Astrocyte of the hippocampus (primary cell): Measurements from ENCODE around the gene MBNL1.

Source experiments
- DNase-seq: peaks from one replicate; pipeline ENCODE4 v3.0.0; 2011; ENCODE audit warnings: low read depth, low spot score

The MBNL1 gene

DNA sequence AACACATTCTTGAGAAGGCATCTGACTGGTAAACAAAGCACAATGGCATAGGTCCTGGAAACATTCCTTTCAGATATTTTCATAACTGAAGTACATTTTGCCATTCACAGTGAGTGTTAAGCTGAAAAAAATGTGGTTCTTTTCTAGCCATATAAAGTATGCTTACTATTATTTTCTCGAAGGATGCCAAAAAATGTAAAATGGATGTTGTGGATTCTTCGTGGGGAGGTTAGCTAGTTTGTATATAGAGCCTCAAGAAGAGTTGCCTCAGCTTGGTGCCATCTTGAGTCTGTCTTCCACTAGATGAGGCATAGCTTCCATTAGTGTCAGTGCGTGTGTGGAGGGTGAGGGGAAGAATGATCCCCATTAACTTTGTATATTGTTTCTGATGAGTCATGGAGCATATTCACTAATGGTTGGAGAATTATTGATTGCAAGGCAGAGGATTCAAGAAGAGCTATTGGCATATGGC lies 4.1 kb downstream of the MBNL1 start:
- peak; percentile 61 for DNase-seq

DNA sequence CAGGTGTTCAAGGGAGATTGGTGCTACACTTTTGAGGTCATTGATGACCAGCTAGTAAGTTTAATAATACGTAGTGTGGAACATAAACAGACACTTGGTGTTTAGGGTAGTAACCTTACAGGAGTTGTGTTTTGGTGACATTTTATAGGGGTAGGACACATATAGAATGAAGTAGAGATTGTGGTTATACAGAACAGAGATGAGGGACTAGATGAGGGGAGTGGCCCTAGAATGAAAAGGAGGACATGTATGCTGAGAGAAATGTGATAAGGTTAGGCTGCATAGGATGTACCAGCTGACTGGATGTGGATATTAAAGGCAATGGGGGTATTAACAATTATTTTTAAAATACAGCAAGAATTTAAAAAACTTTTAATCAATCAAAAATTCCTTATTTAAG lies 8.0 kb downstream of the MBNL1 start:
- no peak for DNase-seq

DNA sequence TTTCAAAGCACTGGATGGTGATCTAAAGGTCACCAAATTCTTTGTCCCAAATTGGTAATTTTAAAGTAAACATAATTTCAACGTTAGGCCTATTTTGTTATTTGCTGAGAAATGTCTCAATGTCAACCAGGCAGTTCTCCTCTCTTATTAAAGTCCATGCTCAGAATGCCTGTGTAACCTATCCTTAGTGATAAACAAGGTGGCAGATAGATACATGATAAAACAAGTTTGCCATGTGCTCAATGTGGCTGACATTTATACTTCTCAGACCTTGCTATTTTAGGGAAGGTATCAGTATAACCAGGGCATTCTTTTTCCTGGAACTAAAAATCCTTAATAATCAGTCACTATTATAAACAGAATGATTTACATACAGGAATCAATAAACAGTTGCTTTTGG lies 8.5 kb downstream of the MBNL1 start:
- DNase-seq = no peak

DNA sequence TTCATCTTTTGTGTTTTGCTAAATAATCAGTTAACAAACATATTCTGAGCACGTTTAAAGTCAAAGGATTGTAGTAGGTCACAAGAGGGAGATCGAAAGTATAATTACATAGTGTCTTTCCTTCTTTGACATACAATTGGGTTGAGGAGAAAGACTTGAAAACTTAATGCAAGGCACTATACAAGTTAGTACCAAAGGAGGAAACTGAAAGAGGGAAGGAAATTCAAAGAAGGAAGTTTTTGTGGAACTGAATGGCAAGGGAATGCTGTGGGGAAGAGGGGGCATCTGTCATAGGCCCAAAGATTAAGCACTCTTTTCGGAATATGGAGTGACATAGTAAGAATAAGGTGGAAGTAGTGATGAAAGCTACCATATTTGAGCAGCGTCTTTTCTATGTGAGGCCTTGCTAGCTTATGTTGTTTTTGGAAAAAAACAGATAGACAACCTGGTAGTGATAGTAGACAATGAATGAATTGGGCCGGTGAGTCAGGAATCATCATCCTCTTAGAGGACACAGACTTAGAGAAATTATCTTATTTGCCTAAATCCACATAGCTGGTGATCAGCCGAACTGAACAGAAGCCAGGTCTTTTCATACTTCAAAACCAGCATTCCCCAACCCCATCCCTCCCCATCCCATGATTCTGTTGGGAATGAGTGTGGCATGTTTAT lies 10.2 kb downstream of the MBNL1 start:
- DNase-seq = no peak

DNA sequence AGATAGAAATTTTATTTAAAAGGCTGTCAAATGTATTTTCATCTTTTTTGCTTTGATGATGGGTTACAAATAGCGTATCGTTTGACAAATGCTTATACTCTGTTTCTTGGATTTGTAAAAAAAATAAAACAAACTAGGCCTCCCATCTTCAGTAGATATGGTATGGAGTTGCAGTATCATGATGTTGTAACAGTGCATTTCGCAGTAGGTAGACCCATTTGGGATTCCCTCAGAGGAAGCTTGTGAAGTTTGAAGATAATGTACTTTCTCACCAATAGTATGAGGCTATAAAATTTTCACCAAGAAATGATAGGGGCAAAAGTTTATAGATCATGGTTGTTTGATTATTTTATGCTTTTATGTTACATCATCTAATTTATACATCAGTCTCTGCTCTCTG lies 10.8 kb downstream of the MBNL1 start:
- DNase-seq = no peak

DNA sequence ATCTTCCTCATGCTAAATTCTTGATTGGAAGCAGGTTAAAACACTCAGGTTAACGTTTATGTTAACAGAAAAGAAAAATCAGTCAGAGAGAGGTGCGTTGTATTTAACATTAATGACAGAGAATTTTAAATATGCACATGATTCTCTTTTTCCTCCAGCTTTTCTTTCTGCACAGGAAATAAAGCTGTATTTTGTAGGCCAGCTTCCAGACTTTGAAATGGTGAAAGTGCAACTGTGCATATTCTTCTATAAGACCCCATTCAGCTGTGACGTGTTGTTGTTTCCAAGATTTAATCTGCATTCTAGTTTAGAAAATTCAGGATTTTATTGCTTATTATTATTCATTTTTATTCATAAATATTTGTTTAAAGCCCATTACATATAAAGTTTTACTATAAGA lies 11.8 kb downstream of the MBNL1 start:
- no peak for DNase-seq

DNA sequence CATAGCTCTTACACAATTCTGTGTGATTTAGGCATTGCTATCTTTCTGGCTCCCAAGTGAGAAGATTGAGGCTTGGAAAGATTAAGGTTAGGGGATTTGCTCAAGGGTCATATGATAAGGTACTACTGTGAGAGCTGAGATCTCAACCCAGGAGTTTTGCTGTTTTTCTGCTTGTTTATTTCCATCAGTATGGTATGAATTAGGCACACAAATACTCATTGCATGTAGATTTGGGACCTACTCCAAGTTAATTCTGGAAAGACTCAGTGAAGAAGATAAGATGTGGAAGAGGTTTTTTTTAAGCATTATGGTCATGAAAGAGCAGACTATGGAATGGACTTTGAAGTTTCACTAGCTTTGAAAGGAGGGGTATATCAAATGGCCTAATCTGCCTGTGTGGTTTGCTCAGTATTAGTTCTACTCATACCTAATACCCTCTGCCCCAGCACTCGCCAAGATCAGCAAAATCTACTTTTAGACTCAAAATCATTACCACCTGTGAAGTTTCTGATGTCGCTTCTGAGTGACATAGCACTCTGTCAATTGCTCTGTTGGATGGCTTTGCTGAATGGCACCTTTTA lies 12.5 kb downstream of the MBNL1 start:
- no peak for DNase-seq

DNA sequence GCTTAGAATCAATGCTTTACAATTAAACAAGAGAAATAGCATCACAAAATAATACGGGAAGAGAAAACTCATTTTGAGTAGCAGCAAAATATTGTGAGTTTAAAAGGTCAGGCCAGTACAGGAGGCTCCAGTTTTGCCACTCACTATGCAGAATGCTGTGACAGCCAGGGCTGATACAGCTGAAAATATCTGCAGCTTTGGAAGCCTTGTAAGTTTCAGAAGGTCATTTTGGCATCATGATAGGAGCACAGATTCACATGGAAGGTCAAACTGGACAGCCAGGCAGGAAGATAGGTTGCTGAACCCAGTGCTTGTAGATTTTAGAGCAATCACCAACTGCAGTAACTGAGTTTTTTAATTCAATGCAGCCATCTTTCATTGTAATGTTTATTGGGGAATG lies 14.1 kb downstream of the MBNL1 start:
- DNase-seq = no peak

DNA sequence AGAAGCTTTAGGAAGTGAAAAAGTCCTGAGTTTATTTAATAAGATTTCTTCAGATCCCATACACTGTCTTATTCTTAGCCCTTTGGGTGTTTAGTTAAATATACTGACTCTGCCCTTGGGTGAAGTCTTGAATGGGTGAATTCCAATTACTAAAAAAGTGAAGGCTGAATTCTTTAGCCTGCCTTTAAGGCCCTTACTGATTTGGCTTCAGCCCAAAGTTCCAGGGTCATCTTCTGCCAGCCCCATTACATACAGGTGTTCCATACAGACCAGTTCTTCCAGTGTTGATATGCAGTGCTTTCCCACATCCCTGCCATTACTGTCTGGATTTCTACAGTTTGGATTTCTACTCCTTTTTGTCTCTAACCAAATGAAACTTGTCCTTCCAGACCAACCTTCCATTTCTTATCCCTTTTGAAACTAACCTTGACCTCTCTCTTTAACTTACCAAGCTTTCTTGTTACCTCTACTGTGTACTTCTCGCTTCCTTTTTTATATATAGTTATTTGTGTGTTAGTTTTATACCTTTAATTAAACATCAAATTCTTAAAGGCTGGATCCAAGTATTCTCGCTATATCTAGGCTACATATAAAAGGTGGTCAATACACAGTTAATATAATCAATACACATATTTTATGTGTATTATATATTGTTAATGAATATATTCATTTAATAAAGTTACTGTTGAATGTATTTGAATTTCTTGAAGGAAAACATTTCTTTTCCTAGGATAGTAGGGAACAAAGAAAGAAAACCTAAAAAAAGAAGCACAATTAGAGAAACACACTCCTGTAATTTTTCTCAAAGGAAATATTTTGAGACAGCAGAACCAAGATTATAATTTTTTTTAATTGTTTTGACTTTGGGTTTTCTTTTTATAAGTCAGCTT lies 15.0 kb downstream of the MBNL1 start:
- DNase-seq = no peak

DNA sequence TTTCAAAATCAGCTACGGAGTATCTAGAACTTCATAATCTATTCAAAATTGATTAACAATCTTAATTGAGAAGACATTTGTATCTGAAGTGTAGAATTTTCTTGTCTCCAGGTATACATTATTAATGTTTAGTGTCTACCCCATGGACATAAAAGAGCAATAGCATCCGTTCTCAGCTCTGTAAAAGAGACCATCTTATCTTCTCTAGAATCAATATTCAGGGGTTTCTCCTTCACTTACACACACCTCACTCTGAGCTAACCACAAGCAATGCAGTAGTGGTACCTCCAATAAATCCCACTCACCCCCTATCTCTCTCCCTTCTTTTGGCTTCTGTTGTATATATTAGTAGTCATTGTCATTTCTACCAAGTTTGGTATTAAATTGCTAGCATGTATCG lies 16.2 kb downstream of the MBNL1 start:
- DNase-seq = no peak

DNA sequence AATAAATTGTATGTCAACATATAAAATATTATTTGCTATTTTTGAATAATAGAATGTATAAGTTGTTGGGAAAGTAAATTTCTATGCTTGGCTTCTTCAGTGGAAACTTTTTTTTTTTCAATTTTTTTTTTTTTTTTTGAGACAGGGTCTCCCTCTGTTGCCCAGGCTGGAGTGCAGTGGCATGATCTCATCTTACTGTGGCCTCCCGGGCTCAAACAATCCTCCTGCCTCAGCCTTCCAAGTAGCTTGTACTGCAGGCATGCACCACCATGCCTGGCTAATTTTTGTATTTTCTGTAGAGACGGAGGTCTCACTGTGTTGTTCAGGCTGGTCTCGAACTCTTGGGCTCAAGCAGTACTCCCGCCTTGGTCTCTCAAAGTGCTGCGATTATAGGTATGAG lies 16.8 kb downstream of the MBNL1 start:
- no peak for DNase-seq

DNA sequence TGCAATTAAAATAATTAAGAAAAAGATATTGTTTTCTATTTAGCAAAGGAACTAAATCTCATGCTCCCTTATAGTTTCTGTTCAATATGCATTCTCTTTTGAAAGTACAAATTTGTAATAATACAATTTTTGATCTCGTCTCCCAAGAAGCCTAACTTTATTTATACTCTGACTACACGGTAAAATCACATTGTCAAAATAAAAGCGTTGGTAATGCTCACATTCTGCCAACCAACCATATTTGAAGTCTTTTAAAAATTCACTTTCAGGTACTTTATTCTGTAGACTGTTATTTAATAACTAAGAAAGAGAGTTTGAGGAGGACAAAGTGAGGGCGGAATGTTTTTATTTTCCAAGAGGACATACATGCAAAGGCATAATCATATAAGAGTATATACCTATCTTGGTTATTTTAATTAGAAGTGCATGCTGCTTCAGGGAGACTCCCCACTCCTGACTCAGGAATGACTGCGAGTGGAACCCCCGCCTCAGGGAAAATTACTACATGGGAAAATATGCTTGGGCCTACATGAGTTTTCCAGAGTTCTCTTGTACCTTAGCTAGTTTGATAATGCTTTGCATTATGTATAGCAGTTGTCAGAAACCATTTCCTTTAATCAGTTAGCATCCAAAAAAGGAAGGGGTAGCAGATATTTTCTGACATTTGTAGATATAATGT lies 19.3 kb downstream of the MBNL1 start:
- no peak for DNase-seq

DNA sequence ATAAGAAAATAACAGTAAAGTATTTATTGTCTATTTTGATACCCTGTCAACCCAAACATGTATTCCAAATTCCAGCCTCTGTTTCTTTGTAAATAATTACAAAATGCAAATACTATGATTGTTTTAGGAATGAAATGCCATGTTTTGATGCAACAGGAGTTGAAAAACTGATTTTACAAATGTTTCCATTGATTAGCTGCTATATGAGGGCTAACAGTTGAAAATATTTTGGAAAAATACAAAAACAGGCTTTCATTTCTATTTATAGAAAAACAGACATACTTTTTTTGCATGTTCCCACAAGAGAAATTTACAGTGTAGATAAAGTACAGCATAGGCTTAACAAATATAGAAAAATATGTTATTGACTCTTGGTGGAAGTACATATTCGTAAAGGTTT lies 20.0 kb downstream of the MBNL1 start:
- no peak for DNase-seq

DNA sequence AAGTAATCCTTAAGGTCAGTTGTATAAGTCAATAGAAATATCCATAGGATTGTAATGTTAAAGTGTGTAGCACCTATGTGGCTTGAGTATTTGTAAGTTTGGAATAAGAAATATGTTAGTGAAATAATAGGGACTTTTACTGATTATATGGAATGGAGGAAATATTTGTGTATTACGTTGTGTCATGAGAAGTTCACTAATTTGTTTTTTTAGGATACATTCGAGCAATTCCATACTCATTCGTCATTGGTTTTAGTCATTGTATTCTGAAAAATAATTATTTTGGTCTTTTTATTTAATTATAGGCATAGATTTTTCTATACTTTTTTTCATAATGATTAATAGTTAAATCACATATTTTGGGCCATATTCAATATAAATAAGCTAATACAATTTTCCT lies 21.0 kb downstream of the MBNL1 start:
- no peak for DNase-seq

DNA sequence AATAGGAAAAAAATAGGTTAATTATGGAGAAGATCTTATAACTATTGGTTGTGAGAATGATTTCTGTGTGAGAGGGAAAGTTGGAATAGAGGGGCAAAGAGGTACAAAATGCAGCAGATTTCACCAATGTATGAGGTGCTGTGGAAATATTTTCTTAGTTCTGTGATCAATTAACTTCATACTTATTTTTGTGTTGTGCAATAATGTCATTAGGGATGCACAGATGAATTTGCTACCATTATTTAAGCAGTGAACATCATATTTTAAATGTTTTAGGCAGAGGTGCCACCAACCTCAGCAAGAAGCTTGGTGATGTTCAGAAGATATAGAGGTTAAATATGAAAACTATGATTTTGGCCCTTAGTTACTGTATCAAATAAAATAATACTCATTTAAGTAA lies 21.6 kb downstream of the MBNL1 start:
- no peak for DNase-seq

DNA sequence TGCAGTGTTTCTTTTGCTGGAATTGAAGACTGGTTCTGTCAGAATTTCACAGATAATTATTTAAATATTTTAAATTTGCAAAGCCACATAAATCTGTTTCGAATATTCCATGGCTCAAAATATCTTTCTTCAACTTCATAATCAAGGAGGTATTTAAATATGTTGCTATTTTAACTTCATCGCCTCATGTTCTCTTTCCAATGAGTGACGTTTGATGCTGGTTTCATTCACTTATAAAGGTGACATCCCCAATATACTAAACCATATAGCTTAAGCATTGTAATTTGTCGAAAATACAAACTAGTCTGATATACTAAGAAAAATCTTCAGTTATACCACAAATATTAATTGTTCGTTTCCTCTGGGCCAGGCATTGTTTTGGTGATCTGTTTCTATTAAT lies 22.5 kb downstream of the MBNL1 start:
- DNase-seq = no peak

DNA sequence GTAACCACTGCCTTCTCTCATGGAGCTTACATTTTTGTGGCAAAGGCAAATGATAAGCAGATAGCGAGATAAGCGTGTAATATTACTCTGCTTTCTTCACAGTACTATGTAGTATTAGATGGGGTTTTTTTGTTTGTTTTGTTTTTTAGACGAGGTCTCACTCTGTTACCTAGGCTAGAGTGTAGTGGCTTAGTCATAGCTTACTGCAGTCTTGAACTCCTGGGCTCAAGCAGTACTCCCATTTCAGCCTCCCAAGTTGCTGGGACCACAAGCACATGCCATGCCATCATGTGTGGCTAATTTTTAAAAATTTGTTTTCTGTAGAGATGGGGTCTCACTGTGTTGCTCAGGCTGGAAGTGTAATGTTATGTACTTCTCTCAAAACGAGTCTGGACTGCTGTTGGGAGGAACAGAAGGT lies 22.9 kb downstream of the MBNL1 start:
- no peak for DNase-seq

DNA sequence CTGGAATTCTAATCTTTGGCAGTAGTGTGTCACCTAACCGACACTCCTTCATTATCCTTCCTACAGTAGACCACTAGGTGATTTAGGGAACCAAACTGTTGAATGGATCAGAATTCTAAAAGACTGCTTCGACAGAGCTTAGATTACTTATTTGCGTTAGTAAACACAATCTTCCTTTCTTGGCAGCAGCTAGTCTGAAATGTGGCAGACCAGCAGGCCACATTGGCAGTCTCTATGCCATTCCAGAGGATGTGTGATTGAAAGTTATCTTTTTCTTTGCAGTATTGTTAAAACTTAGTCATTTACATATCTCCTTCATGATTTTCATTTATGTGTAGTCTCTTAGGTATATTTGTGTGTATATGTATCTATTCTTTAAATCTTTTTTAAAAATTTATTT lies 23.6 kb downstream of the MBNL1 start:
- DNase-seq = no peak

DNA sequence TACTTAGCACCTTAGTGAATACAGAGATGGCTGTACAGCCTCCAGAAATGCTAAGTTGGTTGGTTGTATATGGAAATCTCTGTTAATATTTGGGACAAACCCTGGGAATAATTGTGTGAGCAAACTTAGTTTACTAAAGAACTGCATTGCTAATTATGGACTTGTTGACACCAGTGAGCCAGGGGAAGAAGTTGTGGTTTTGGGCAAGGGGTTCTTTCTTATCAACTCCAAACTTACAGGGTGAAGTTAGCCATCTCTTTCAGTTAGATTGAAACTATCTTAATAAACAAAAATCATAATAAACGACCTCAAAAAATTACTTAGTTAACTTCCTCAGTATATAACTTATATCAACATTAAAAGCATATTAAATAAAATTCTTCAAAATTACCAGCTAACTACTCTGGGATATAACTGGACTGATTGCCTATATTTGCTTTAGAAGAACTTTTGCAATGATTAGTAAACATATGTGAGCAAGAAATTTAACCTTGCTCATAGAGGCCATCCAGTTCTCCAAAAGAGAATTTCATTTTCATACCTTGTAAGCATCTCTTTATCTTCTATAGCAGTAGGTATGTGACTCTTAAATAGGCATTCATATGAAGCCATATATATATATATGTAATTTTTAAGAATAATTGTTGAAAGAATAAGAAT lies 24.7 kb downstream of the MBNL1 start:
- no peak for DNase-seq

DNA sequence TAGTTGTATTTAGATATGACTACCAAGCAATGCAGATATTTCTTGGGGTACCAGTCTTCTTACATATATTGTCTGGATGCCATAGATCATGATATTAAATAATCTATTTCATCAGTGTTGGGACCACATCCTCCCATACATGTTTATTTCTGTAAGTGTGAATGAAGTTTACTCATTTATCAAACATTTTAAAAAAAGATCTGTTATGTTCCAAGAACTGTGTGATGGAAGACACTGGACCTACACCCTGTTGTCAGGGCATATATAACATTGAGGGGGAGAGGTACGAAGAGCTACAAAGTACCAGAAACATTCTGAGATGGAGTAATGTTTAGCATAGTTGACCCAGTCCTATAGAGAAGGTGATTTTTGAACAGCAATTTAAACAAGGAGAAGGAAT lies 26.6 kb downstream of the MBNL1 start:
- no peak for DNase-seq

DNA sequence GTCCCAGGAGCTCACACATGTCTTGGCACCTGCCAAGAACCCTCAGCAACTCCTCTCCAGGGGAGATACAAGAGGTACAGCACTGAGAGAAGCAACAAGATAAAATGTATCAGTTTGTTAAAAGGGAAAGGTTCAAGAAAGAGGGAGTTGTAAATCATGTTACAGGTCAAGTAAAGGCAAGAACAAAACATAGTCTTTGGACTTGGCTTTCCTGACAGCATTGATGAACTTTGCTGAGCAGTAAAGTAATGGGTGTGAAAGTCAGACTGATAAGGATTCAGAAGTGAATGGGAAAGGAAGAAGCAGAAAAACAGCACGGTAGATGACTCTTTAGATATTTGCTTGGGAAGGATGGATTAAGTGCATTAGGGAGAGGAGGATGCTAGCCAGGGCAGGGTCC lies 27.1 kb downstream of the MBNL1 start:
- DNase-seq = no peak

DNA sequence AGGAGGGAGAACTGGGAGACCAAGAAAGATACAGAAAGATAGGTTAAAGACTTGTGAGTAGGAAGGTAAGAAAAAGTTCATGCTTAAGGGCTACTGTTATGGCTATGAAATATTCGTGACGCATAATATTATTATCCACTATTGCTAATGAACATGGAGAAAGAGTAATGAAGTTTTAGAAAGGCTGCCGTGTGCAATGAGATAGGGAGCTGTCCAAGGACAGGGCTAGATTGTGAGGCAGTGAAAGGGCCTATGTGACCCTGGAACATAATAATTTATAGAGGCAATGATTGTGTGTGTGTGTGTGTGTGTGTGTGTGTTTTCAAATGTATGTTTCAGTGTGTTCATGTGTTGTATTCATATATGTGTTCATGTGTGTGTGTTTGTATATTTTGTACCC lies 27.7 kb downstream of the MBNL1 start:
- no peak for DNase-seq
